D341Med (cell line): ENCODE results near the gene CRACDL.

Source experiments
- DNase-seq: peaks from one replicate; pipeline ENCODE4 v3.0.0; 2012; ENCODE audit warnings: low spot score

CRACDL gene

GRCh38 chr2:98803405-98804264 is 132.4 kb downstream of the CRACDL start:
- DNase-seq = no peak

DNA sequence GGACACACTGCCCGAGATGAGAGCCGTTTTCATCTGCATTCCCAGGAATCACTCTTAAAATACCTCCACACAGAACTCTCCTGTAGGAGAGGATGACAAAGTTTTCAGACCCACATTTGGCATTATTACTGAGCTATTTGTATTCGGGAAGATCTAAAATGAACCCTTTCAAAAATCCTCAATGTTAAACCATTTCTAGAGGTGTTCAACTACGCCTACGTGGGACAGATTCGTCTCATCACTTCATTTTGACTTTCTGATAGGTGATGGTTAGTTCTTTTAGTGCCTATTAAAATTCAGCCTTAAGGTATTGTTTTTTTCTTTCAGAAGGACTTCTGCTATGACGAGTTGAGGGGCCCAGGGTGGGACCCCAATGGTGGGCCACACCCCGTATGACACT is 133.7 kb downstream of the CRACDL start:
- DNase-seq = no peak

DNA sequence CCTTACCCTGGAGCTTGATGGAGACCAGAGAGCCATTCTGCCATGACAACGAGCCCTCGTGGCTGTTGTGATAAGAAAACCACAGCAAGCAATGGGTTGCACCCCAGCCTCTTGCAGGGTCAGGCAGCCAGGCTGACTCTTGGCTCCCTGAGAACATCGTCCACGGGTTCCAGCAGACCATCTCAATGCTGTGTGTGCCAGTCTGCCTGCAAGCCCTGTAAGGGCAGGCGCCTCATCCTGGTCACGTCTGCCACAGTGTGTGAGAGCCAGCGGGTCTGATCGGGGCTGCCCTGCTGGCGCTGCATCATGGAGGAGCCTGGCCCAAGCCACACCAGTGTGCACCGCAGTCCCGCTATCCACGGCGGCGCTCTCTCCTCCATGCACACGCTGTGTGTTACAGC is 134.1 kb downstream of the CRACDL start:
- no peak for DNase-seq

DNA sequence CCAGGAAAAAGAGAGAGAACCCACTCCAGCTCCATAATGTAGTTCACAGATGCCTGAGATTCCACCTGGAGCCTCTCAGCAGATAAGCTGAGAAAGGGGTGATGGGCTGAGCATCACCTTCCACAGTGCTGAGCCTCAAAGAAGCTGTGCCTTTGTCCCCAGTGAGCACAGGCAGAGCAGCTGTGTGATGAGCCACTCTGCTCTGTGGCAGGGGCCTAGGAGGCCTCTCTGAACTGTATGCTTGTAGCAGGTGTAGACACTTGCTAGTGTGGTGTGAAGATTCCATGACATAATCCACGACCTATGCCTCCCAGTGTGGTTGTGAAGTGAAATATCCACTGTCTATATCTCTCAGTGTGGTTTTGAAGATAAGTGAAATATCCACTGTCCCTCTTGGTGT is 134.7 kb downstream of the CRACDL start:
- no peak for DNase-seq

GRCh38 chr2:98800330-98801064 is 135.5 kb downstream of the CRACDL start:
- no peak for DNase-seq

DNA sequence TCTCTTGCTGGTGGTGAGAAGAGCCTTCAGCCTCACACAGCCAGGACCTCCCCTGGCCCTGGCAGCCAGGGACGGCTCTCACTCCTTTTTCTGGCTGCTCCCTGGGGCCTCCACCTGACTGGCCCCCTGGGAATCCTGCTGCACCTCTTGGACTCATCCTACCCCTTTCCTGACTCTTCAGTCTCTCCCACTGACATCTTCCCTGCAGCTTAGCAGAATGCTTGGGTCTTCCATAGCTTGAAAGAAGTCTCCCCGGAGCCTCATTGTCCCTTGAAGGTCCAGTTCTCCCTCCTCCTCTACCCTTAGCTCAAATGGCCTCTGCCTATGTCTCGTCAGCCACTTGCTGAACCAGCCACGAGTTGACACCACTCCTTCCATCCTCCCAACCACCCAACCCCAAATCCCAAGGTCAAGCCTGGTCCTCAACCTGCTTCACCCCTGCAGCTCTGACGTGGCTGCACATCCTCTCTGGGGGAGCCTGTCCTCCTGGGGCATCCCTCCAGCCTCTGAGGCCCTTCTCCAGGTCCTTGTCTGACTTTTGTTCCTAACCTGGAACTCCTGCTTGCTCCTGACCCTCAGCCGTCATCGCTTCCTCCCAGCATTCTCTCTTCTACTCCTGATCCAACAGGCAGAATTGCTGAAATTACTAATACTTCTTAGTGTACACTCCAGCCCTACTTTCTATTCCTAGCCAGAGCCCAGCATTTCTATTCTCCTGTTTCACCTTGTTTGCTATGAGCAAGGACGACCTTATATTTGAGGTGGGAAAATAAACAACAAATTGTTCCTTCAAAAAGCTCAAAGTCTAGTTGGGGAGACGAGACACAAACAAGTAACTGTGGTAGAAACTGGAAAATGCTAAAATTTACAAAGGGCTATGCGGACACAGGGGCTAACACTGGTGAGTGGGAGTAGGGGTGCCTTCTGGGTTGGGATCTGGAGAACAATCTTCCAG is 136.4 kb downstream of the CRACDL start:
- no peak for DNase-seq

GRCh38 chr2:98796775-98797544 is 139.1 kb downstream of the CRACDL start:
- DNase-seq = no peak

DNA sequence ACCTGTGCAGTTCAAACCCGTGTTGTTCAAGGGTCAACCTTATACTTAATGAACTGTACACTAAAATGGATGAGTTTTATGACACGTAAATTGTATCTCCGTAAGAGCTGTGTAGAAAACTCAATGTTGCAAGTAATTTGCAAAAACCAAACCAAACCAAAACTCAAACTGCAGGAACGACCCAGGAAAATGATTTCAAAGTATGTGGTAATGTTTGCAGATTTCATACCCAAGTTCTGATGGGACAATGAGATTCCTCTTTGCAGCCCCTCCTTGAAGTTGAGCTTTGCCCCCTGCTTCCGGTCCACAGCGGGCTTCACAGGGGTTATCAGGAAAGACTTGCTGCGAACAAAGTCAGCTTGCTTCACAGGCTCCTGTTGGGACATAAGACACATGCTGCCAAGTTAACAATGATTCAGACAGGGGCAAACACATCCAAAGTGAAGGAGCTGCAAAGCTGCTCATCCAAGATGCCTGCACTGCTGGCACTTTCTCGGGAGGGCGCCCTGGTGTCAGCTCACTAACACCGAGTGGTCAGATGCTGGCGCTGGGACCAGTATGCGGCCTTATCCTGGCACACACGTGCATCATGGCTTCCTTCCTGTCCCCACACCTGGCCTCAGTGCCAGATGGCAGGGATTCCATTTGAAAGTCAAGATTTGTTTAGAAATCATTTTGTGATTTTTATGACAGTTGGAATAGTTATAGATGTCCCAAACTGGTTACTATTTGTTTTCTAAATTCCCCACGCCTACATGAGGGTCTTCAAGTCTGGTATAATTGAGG is 139.9 kb downstream of the CRACDL start:
- DNase-seq = no peak

DNA sequence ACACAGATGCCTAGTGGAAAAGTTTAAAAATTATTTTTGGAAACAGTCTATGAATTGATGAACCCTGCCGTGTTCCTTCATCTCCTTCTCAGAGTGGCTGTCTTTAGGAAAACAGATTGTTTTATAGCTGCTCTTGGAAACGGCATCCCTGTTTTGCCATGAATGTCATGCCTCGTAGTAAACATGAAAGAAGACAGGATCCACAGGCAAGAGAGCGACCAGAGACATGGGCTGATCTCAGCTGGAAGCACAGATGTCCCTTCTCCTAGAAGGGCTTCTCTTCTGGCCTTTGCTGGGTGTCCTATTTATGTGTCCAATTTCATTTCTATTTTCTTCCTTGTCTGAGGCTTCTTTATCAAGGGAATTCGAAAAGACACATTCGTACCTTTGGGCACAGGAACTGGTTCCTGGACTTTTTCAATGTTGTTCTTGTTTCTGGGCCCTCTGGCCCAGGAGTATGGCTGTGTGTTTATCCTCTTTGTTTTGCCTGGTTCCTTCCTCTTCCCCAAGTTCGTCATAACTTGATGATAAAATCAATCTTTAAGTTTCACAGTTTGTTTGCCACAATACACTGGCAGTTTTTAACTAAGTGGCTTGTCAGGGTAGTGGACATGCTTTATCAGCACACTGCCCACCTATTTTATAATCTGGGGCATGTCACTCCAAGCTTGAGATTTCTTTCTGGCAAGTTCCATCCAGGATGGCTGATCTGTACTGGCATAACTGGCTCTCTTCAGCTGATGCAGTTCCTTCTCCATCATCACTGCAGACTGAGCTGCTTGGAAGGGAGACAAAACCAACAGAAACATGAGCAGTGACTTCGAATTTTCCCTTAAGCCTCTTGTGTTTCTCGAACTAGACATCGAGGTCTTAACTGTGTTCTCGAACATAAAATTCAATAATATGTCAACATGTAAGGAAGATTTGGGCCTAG is 141.9 kb downstream of the CRACDL start:
- DNase-seq = no peak

- DNase-seq = no peak
Measured at GRCh38 chr2:98793275-98793674, 142.8 kb downstream of the CRACDL start.

- no peak for DNase-seq
Measured at GRCh38 chr2:98790221-98790620, 145.8 kb downstream of the CRACDL start.

GRCh38 chr2:98787700-98788099 is 148.3 kb downstream of the CRACDL start:
- no peak for DNase-seq

DNA sequence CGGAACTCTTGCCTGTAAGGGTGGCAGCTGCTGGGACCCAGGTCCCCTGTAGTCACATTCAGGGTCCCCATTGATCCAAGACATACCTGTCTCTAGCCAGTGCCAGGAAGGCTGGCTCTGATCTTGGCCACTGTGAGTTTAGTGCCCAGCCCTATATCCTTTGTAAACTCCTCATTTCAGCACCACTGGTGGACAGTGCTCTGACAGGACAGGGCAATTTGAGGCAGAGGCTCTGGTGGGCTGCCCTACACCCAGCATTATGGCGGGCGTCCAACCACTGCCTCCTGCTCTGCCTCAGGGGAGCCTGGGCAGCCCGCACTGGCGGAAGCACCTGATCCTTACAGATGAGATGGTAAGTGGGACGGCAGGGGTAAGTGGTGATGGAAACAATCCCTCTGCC is 149.8 kb downstream of the CRACDL start:
- DNase-seq = no peak

- no peak for DNase-seq
Measured at GRCh38 chr2:98782570-98782969, 153.5 kb downstream of the CRACDL start.

DNA sequence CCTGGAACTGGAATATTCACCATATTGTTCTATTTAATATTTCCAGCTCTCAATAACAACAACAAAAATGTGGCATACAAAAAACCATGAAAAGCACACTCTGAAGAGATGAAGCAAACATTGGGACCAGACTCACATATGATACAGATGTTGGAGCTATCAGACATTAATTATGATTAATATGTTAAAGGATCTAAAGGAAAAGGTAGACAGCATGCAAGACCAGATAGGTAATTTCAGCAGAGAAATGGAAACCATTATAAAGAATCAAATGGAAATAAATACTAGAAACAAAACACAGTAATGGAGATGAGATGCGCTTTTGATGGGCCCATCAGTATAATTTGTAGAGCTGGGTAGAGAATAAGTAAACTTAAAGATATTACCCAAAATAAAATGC is 154.2 kb downstream of the CRACDL start:
- no peak for DNase-seq

GRCh38 chr2:98778741-98779483 is 157.1 kb downstream of the CRACDL start:
- no peak for DNase-seq

GRCh38 chr2:98778151-98778550 is 157.9 kb downstream of the CRACDL start:
- no peak for DNase-seq

- DNase-seq = no peak
Measured at GRCh38 chr2:98777710-98778109, 158.3 kb downstream of the CRACDL start.

DNA sequence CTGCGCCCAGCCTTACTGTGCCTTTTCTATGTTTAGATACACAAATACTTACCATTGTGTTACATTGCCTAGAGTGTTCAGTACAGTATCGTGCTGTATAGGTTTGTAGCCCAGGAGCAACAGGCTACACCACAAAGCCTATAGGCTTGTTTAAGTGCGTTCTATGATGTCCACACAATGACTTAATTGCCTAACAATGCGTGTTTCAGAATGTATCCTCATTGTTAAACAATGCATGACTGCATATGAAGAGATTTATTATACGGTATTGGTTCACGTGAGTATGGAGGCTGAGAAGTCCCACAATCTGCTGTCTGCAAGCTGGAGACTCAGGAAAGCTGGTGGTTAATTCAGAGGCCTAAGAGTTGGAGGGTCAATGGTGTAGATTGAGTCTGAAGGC is 158.9 kb downstream of the CRACDL start:
- no peak for DNase-seq
